ENCODE measurements around the gene CLDND2. TPM values are rescaled to one million over a fixed set of nuclear protein-coding genes. Genes with fewer than 3 reads are reported as not detected.
A peak's percentile ranks its signal among the peaks of the same experiment; 100 is the strongest.
"Not testable (repeated sequence)": the region's sequence is repeated elsewhere in the genome, so short reads cannot be mapped to it uniquely, and the experiment has no call there.

Gene CLDND2
- total and polyA plus RNA-seq, 4 experiments from 2014 or later = 1.5 to 2.0 TPM; not detected in 2

- Histone ChIP-seq H3K9me3 (ENCODE audit: control insufficient read depth in 1 of 2, low read length in 2 of 2) (no peaks in the 10 kb centered on the region), H3K4me3 (ENCODE audit: low read length in 2 of 2) (no peak overlapping the region), H3K27ac (ENCODE audit: low read depth, low read length) (no peak overlapping the region), H3K36me3 (ENCODE audit: insufficient read depth, low read length) (no peaks in the 10 kb centered on the region), H3K4me1 (ENCODE audit: insufficient read depth, low read length) (no peaks in the 10 kb centered on the region), H3K27me3 (ENCODE audit: insufficient read depth, low read length) (no peaks in the 10 kb centered on the region)
- peaks cover 4 to 5% of the 10 kb centered on the region in 2 donors for H3K27me3 Mint-ChIP-seq
- H3K9me3 Mint-ChIP-seq = peaks cover 0 to 17% (median 12%) of the 10 kb centered on the region in 8 donors
- DNase-seq = peak in 4 of 5 donors; percentile 13 to 30 (median 24)
- no peak overlapping the region for H3K27ac Mint-ChIP-seq
- ChIA-PET POLR2A (ENCODE audit: partially characterized antibody) (no interaction called here), CTCF (ENCODE audit: partially characterized antibody) (interaction anchor here (1.0 to 1.4 kb wide), 4 partner anchors 53 to 80 kb away, joined by 3 to 6 read pairs (median 4); no protein-coding TSS in a partner anchor)
- no peak overlapping the region for H3K4me3 Mint-ChIP-seq
- H3K4me1 Mint-ChIP-seq = peaks cover 0 to 2% (median 0%) of the 10 kb centered on the region in 4 donors
- peaks cover 1 to 9% of the 10 kb centered on the region in 2 donors for H3K36me3 Mint-ChIP-seq
- intact Hi-C loops (cut with micrococcal nuclease) = loop anchor here (1.0 kb wide), 1 partner anchor 68 kb away; no protein-coding TSS in a partner anchor
Observed at GRCh38 chr19:51407511-51408131, 38.8 kb upstream of the CLDND2 start.

DNA sequence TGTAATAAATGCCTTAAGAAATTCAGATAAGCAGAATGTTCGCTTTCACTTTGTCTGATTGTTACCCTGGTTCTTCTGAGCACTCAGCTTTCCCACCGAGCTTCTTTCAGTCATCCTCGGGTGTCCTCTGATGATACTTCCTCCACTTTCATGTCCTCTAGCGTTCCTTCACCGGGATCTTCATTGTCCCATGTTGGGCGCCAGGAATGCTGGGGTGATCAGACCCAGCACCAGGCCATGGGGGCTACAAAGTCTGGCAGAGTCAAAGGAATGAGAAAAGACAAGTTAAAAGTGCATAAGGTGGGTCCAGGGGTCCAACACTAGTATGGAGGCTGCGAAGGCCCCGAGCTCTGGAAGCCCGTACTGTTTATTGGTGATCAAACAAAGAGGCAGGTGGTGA lies 33.3 kb upstream of the CLDND2 start:
- no peak overlapping the region for H3K4me3 Mint-ChIP-seq
- H3K4me1 ChIP-seq (ENCODE audit: insufficient read depth, low read length) = no peaks in the 10 kb centered on the region
- DNase-seq = no peak
- no peak overlapping the region for H3K4me3 ChIP-seq (ENCODE audit: low read length in 2 of 2)
- peaks cover 0 to 16% of the 10 kb centered on the region in 2 donors for H3K36me3 Mint-ChIP-seq
- no peak overlapping the region for H3K27ac ChIP-seq (ENCODE audit: low read depth, low read length)
- intact Hi-C loops (cut with micrococcal nuclease) = no loop called here
- no peaks in the 10 kb centered on the region for H3K36me3 ChIP-seq (ENCODE audit: insufficient read depth, low read length)
- peaks cover 0 to 5% of the 10 kb centered on the region in 2 donors for H3K9me3 ChIP-seq (ENCODE audit: control insufficient read depth in 1 of 2, low read length in 2 of 2)
- CTCF ChIA-PET (ENCODE audit: partially characterized antibody) = interaction anchor here (0.9 to 1.4 kb wide), 2 partner anchors 15 to 70 kb away, joined by 3 to 4 read pairs; partner anchors contain the start of gene SIGLEC10
- H3K27me3 Mint-ChIP-seq = peaks cover 0 to 6% of the 10 kb centered on the region in 2 donors
- no peaks in the 10 kb centered on the region for H3K27me3 ChIP-seq (ENCODE audit: insufficient read depth, low read length)
- H3K4me1 Mint-ChIP-seq = no peaks in the 10 kb centered on the region
- POLR2A ChIA-PET (ENCODE audit: partially characterized antibody) = no interaction called here
- H3K9me3 Mint-ChIP-seq = peaks cover 0 to 27% (median 20%) of the 10 kb centered on the region in 8 donors
- peak overlapping the region in 1 of 7 donors; percentile 60 for H3K27ac Mint-ChIP-seq

- H3K4me3 ChIP-seq (ENCODE audit: low read length in 2 of 2); intact Hi-C loops (cut with micrococcal nuclease); H3K4me3 Mint-ChIP-seq; H3K27ac ChIP-seq (ENCODE audit: low read depth, low read length); H3K27me3 ChIP-seq (ENCODE audit: insufficient read depth, low read length); H3K27ac Mint-ChIP-seq; H3K4me1 ChIP-seq (ENCODE audit: insufficient read depth, low read length); DNase-seq; POLR2A ChIA-PET (ENCODE audit: partially characterized antibody); H3K9me3 ChIP-seq (ENCODE audit: control insufficient read depth in 1 of 2, low read length in 2 of 2); H3K36me3 ChIP-seq (ENCODE audit: insufficient read depth, low read length); H3K27me3 Mint-ChIP-seq: not testable (repeated sequence)
- H3K9me3 Mint-ChIP-seq = peaks cover 0 to 27% (median 18%) of the 10 kb centered on the region in 8 donors
- CTCF ChIA-PET (ENCODE audit: partially characterized antibody) = interaction anchor here (1.0 to 1.8 kb wide), 4 partner anchors 18 to 60 kb away, joined by 3 to 6 read pairs (median 3); no protein-coding TSS in a partner anchor
- peaks cover 0 to 16% of the 10 kb centered on the region in 2 donors for H3K36me3 Mint-ChIP-seq
- peaks cover under 1 to 10% (median 5%) of the 10 kb centered on the region in 4 donors for H3K4me1 Mint-ChIP-seq
Observed at GRCh38 chr19:51399936-51400335, 31.1 kb upstream of the CLDND2 start.

- Mint-ChIP-seq H3K9me3 (peaks cover 0 to 24% (median 17%) of the 10 kb centered on the region in 8 donors), H3K4me1 (peaks cover 3 to 17% (median 11%) of the 10 kb centered on the region in 4 donors), H3K36me3 (peaks cover 0 to 16% of the 10 kb centered on the region in 2 donors), H3K4me3 (no peak overlapping the region), H3K27me3 (peaks cover 0 to 5% of the 10 kb centered on the region in 2 donors), H3K27ac (no peak overlapping the region)
- ChIA-PET CTCF (ENCODE audit: partially characterized antibody) (interaction anchor here (1.0 to 2.5 kb wide), 6 partner anchors 19 to 74 kb away, joined by 3 to 10 read pairs (median 5); partner anchors contain the start of genes NKG7 and VSIG10L), POLR2A (ENCODE audit: partially characterized antibody) (no interaction called here)
- no peaks in the 10 kb centered on the region for H3K36me3 ChIP-seq (ENCODE audit: insufficient read depth, low read length)
- no peaks in the 10 kb centered on the region for H3K27me3 ChIP-seq (ENCODE audit: insufficient read depth, low read length)
- intact Hi-C loops (cut with micrococcal nuclease) = no loop called here
- peaks cover 7% of the 10 kb centered on the region for H3K4me1 ChIP-seq (ENCODE audit: insufficient read depth, low read length)
- peaks cover 0 to 5% of the 10 kb centered on the region in 2 donors for H3K9me3 ChIP-seq (ENCODE audit: control insufficient read depth in 1 of 2, low read length in 2 of 2)
- no peak for DNase-seq
- no peak overlapping the region for H3K27ac ChIP-seq (ENCODE audit: low read depth, low read length)
- H3K4me3 ChIP-seq (ENCODE audit: low read length in 2 of 2) = no peak overlapping the region
Observed at GRCh38 chr19:51399231-51399630, 30.4 kb upstream of the CLDND2 start.

DNA sequence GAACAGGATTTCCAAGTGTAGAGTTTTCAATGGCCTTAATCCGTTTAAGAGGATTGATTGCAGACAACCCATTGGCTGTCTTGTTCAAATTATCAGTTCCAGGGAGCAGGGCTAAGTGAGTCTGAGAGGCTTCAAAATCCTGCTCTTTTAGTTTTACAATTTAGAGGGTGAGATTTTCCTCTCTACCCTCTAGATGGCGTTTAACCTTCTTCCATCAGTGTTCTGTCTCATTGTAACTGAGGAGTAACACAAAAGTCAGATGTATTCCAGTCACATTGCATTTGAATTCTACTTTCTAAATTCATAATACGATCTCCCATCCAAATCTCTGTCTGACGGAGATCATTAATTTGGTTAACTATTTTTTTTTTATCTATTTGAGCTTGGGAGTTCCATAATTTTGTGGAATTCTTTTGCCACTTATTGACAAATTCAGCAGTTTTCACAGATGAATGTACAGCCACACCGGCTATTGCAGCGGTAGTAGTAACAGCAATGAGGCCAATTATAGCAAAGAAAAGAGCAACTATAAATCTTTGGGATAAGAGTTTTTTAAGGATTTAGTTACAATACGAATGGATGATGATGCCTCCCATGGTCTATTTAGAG lies 29.4 kb upstream of the CLDND2 start:
- Histone ChIP-seq H3K9me3 (ENCODE audit: control insufficient read depth in 1 of 2, low read length in 2 of 2) (peaks cover 0 to 5% of the 10 kb centered on the region in 2 donors), H3K4me1 (ENCODE audit: insufficient read depth, low read length) (peaks cover 13% of the 10 kb centered on the region), H3K36me3 (ENCODE audit: insufficient read depth, low read length) (no peaks in the 10 kb centered on the region), H3K27ac (ENCODE audit: low read depth, low read length) (no peak overlapping the region), H3K27me3 (ENCODE audit: insufficient read depth, low read length) (no peaks in the 10 kb centered on the region), H3K4me3 (ENCODE audit: low read length in 2 of 2) (no peak overlapping the region)
- POLR2A ChIA-PET (ENCODE audit: partially characterized antibody) = no interaction called here
- H3K27me3 Mint-ChIP-seq = peaks cover 0 to 2% of the 10 kb centered on the region in 2 donors
- H3K4me3 Mint-ChIP-seq = no peak overlapping the region
- no peak overlapping the region for H3K27ac Mint-ChIP-seq
- peak in 4 of 5 donors; percentile 16 to 31 (median 21) for DNase-seq
- H3K9me3 Mint-ChIP-seq = peaks cover 0 to 17% (median 14%) of the 10 kb centered on the region in 8 donors
- CTCF ChIA-PET (ENCODE audit: partially characterized antibody) = interaction anchor here (0.6 to 2.5 kb wide), 8 partner anchors 10 to 260 kb away, joined by 3 to 10 read pairs (median 4); partner anchors contain the start of genes LIM2, NKG7 and VSIG10L
- intact Hi-C loops (cut with micrococcal nuclease) = loop anchor here (1.0 kb wide), 1 partner anchor 43 kb away; no protein-coding TSS in a partner anchor
- peaks cover 0 to 11% of the 10 kb centered on the region in 2 donors for H3K36me3 Mint-ChIP-seq
- H3K4me1 Mint-ChIP-seq = peaks cover 8 to 23% (median 16%) of the 10 kb centered on the region in 4 donors

DNA sequence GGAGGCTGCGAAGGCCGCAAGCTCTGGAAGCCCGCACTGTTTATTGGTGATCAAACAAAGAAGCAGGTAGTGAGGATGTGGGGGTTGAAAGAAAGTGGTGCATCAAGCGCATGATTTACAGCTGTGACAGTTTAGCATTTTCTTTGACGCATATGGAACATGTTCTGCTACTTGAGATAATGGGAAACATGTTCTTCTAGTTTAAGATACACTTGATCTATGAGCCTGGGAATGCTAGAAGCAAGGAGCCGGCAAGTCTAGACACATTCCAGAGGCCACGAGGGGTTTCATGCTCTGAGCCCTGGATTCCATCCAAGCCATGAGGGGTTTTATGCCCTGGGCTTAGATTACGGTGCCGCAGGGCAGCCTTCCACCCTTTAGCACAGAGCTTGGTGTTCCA lies 28.6 kb upstream of the CLDND2 start:
- H3K27me3 ChIP-seq (ENCODE audit: insufficient read depth, low read length); H3K27ac ChIP-seq (ENCODE audit: low read depth, low read length); intact Hi-C loops (cut with micrococcal nuclease); H3K36me3 ChIP-seq (ENCODE audit: insufficient read depth, low read length); H3K9me3 ChIP-seq (ENCODE audit: control insufficient read depth in 1 of 2, low read length in 2 of 2); H3K4me3 ChIP-seq (ENCODE audit: low read length in 2 of 2); H3K9me3 Mint-ChIP-seq; H3K27me3 Mint-ChIP-seq; H3K4me3 Mint-ChIP-seq; H3K36me3 Mint-ChIP-seq; POLR2A ChIA-PET (ENCODE audit: partially characterized antibody); DNase-seq: not testable (repeated sequence)
- Mint-ChIP-seq H3K4me1 (peaks cover 8 to 23% (median 16%) of the 10 kb centered on the region in 4 donors), H3K27ac (peak overlapping the region in 1 of 7 donors; percentile 57)
- peaks cover 13% of the 10 kb centered on the region for H3K4me1 ChIP-seq (ENCODE audit: insufficient read depth, low read length)
- CTCF ChIA-PET (ENCODE audit: partially characterized antibody) = interaction anchor here (0.9 to 2.8 kb wide), 6 partner anchors 10 to 261 kb away, joined by 3 to 10 read pairs (median 6); partner anchors contain the start of genes LIM2 and NKG7

DNA sequence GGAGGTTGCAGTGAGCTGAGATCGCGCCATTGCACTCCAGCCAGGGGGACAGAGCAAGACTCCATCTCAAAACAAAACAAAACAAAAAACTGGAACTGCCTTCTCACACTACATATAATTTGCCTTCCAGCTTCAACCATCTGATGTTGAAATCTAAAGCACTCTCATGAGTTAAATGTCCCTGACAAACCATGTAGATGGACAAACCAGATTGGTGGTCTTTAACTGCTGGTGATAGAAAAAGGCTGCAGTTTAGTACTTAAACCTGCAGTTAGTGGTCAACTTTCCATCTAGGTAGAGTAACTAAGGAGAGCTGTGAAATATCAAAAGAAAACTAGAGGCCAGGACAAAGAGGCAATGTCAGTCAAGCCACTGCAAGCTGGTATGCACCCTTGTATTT lies 27.4 kb upstream of the CLDND2 start:
- H3K27ac ChIP-seq (ENCODE audit: low read depth, low read length) = no peak overlapping the region
- ChIA-PET POLR2A (ENCODE audit: partially characterized antibody) (interaction anchor here (1.0 kb wide), 1 partner anchor 29 kb away, joined by 6 read pairs; no protein-coding TSS in a partner anchor), CTCF (ENCODE audit: partially characterized antibody) (interaction anchor here (1.1 to 2.8 kb wide), 5 partner anchors 25 to 58 kb away, joined by 3 to 7 read pairs (median 4); no protein-coding TSS in a partner anchor)
- Mint-ChIP-seq H3K4me1 (peaks cover 10 to 28% (median 18%) of the 10 kb centered on the region in 4 donors), H3K27me3 (no peaks in the 10 kb centered on the region), H3K36me3 (no peaks in the 10 kb centered on the region), H3K27ac (no peak overlapping the region), H3K4me3 (peak overlapping the region in 3 of 8 donors; percentile 6 to 20 (median 9)), H3K9me3 (no peaks in the 10 kb centered on the region)
- H3K9me3 ChIP-seq (ENCODE audit: control insufficient read depth in 1 of 2, low read length in 2 of 2) = no peaks in the 10 kb centered on the region
- H3K27me3 ChIP-seq (ENCODE audit: insufficient read depth, low read length) = no peaks in the 10 kb centered on the region
- H3K4me3 ChIP-seq (ENCODE audit: low read length in 2 of 2) = no peak overlapping the region
- DNase-seq = no peak
- intact Hi-C loops (cut with micrococcal nuclease) = no loop called here
- H3K36me3 ChIP-seq (ENCODE audit: insufficient read depth, low read length) = no peaks in the 10 kb centered on the region
- peaks cover 13% of the 10 kb centered on the region for H3K4me1 ChIP-seq (ENCODE audit: insufficient read depth, low read length)

All from CD4-positive, alpha-beta memory T cell (primary cell).